KMS-11 (cell line): ENCODE data around the gene PDCD2L.

Experiments used
- H2AFZ ChIP-seq: fragments of 200-600 bp; sonication (generic); 2 replicates; pipeline ENCODE4 v1.6.1; 2016; ENCODE audit warnings: antibody characterized with exemption, mixed run types, low read depth
- H3K27ac ChIP-seq: fragments of 200-600 bp; sonication (generic); 2 replicates; pipeline ENCODE4 v1.6.1; 2016; ENCODE audit warnings: mild to moderate bottlenecking, mixed run types
- H3K27me3 ChIP-seq: fragments of 200-600 bp; sonication (generic); 2 replicates; pipeline ENCODE4 v1.6.1; 2017; ENCODE audit warnings: mild to moderate bottlenecking, low read depth, mixed run types, moderate library complexity; ENCODE audit not compliant: insufficient read depth
- H3K36me3 ChIP-seq: fragments of 200-600 bp; sonication (generic); 2 replicates; pipeline ENCODE4 v1.6.1; 2017; ENCODE audit warnings: mild to moderate bottlenecking, mixed run types; ENCODE audit not compliant: insufficient read depth
- H3K4me1 ChIP-seq: fragments of 200-600 bp; sonication (generic); 2 replicates; pipeline ENCODE4 v1.6.1; 2016; ENCODE audit warnings: mild to moderate bottlenecking, low read depth, mixed run types; ENCODE audit not compliant: poor library complexity, severe bottlenecking
- H3K4me2 ChIP-seq: fragments of 200-600 bp; sonication (generic); 2 replicates; pipeline ENCODE4 v1.7.0; 2016; ENCODE audit warnings: mild to moderate bottlenecking, mixed run types
- H3K4me3 ChIP-seq: fragments of 200-600 bp; sonication (generic); IDR thresholded peaks from 2 replicates; pipeline ENCODE4 v1.6.1; 2017; ENCODE audit warnings: low read depth, low read length, mixed read lengths; ENCODE audit not compliant: insufficient read depth
- H3K79me2 ChIP-seq: fragments of 200-600 bp; sonication (generic); 2 replicates; pipeline ENCODE4 v1.6.1; 2016; ENCODE audit warnings: low read depth, mixed run types; ENCODE audit not compliant: insufficient read depth
- H3K9ac ChIP-seq: fragments of 200-600 bp; sonication (generic); 2 replicates; pipeline ENCODE4 v1.6.1; 2016; ENCODE audit warnings: mild to moderate bottlenecking, mixed run types
- H4K20me1 ChIP-seq: fragments of 200-600 bp; sonication (generic); 2 replicates; pipeline ENCODE4 v1.6.1; 2016; ENCODE audit warnings: mild to moderate bottlenecking, mixed run types; ENCODE audit not compliant: insufficient read depth
- TF ChIP-seq, protein P1 (sequence below): fragments of 200-600 bp; sonication (generic); conservative IDR thresholded peaks from 2 replicates; pipeline ENCODE4 v1.6.1; 2017; ENCODE audit warnings: low read depth, mild to moderate bottlenecking, antibody characterized with exemption, low read length, moderate library complexity, mixed read lengths

PDCD2L gene

DNA sequence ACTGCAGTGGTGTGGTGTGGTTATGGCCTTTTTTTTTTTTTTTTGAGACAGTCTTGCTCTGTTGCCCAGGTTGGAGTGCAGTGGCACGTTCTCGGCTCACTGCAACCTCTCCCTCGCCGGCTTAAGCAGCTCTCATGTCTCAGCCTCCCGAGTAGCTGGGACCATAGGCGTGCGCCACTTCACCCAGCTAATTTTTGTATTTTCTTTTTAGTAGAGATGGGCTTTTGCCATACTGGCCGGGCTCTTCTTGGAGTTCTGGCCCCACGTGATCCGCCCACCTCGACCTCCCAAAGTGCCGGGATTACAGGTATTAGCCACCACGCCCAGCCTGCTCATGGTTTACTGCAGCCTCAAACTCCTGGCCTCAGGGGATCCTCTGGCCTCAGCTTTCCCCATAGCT is 7.0 kb downstream of the PDCD2L start:
- Histone ChIP-seq H3K4me1 (peaks cover 15% of the 10 kb centered on the region), H3K79me2 (peaks cover 32% of the 10 kb centered on the region; the same call in 1 of the 2 replicates), H3K27me3 (no peaks in the 10 kb centered on the region), H2AFZ (no peak overlapping the region), H3K36me3 (peaks cover 21% of the 10 kb centered on the region; the same call in 1 of the 2 replicates), H3K4me3 (no peak overlapping the region), H3K9ac (no peak overlapping the region), H3K27ac (no peak overlapping the region), H3K4me2 (no peak overlapping the region), H4K20me1 (peaks cover 7% of the 10 kb centered on the region)
- TF ChIP-seq, protein P1, sequence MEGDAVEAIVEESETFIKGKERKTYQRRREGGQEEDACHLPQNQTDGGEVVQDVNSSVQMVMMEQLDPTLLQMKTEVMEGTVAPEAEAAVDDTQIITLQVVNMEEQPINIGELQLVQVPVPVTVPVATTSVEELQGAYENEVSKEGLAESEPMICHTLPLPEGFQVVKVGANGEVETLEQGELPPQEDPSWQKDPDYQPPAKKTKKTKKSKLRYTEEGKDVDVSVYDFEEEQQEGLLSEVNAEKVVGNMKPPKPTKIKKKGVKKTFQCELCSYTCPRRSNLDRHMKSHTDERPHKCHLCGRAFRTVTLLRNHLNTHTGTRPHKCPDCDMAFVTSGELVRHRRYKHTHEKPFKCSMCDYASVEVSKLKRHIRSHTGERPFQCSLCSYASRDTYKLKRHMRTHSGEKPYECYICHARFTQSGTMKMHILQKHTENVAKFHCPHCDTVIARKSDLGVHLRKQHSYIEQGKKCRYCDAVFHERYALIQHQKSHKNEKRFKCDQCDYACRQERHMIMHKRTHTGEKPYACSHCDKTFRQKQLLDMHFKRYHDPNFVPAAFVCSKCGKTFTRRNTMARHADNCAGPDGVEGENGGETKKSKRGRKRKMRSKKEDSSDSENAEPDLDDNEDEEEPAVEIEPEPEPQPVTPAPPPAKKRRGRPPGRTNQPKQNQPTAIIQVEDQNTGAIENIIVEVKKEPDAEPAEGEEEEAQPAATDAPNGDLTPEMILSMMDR = no peak

DNA sequence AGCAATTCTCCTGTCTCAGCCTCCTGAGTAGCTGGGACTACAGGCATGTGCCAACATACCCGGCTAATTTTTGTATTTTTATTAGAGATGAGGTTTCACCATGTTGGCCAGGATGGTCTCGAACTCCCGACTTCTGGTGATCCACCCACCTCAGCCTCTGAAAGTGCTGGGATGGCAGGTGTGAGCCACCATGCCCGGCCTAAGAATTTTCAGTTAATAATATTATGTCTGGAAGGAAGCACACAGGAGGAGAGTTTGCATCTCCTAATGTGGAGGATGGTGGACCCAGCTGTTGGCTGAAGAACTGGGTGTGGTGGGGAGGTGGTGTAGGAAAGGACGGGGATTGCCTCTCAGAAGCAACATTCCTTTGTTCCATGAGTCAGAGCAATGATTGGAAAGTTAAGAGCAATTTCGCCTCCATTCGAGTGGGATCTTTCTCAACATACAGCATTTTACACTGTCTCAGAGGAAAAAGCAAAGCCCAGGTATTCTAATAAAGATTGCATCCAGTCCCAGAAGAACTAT is 11.9 kb downstream of the PDCD2L start:
- Histone ChIP-seq H3K4me2 (no peak overlapping the region), H3K4me3 (no peak overlapping the region), H4K20me1 (no peaks in the 10 kb centered on the region), H3K4me1 (no peaks in the 10 kb centered on the region), H3K36me3 (peaks cover 16% of the 10 kb centered on the region; the same call in 1 of the 2 replicates), H3K79me2 (no peaks in the 10 kb centered on the region; the same call in 1 of the 2 replicates), H3K9ac (no peak overlapping the region), H3K27me3 (no peaks in the 10 kb centered on the region), H2AFZ (no peak overlapping the region), H3K27ac (no peak overlapping the region)
- TF ChIP-seq, protein P1 = no peak

DNA sequence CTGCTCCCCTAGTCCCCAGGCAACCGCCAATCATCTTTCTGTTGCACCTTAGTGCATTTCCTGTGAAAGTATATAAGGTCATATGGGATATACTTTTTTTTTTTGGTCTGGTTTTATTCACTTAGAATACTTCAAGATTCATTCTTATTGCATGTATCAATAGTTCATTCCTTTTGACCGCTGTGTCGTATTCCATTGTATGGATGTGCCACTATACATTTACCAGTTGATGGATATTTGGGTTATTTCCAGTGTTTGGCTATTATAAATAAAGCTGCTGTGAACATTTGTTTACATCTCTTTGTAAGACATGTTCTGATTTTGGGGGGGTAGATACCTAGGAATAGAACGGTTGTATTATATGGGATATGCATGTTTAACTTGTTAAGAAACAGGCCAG is 14.1 kb downstream of the PDCD2L start:
- no peak overlapping the region for H3K4me2 ChIP-seq
- H2AFZ ChIP-seq = no peak overlapping the region
- H3K79me2 ChIP-seq = no peaks in the 10 kb centered on the region
- no peaks in the 10 kb centered on the region for H3K4me1 ChIP-seq
- no peak overlapping the region for H3K4me3 ChIP-seq
- TF ChIP-seq, protein P1 = no peak
- no peak overlapping the region for H3K27ac ChIP-seq
- no peaks in the 10 kb centered on the region for H4K20me1 ChIP-seq
- no peak overlapping the region for H3K9ac ChIP-seq
- peaks cover 12% of the 10 kb centered on the region; the same call in 1 of the 2 replicates for H3K36me3 ChIP-seq
- no peaks in the 10 kb centered on the region for H3K27me3 ChIP-seq

DNA sequence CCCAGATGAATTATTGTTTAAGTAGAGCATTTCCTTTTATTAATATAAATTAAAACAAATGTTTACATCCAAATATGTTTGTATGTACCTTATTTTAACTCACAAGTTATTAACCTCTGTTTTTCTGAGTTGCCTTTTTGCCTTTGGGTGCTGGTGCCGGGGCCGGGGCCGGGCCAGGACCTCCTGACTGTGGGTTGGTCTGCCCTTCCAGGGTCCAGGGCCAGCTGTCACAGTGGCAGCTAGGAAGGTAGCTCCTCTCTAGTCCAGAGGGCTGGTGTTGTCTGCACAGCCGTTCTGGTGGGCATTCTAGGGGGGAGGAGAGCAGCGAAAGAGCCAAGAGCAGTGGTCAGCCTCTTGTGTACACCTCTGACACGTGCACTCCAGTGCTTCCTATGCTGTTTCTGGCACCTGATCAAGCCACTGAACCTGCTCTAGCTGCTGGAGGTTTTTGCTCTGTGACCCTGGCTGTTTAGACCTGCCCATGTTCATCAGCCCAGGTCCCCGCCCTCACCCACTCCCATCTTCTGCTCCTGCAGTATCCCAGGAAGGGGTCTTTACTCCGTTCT is 22.0 kb downstream of the PDCD2L start:
- H3K27ac ChIP-seq = no peak overlapping the region
- H3K4me2 ChIP-seq = no peak overlapping the region
- H2AFZ ChIP-seq = no peak overlapping the region
- TF ChIP-seq, protein P1 = no peak
- peaks cover 20% of the 10 kb centered on the region for H3K4me1 ChIP-seq
- H3K79me2 ChIP-seq = peaks cover 29% of the 10 kb centered on the region
- H3K4me3 ChIP-seq = no peak overlapping the region
- no peaks in the 10 kb centered on the region for H3K27me3 ChIP-seq
- peaks cover 17% of the 10 kb centered on the region for H4K20me1 ChIP-seq
- H3K9ac ChIP-seq = no peak overlapping the region
- no peaks in the 10 kb centered on the region; the same call in 1 of the 2 replicates for H3K36me3 ChIP-seq
